Stimulated activated CD4-positive, alpha-beta T cell treated with anti-CD3 and anti-CD28 coated beads, Interleukin-1b, Interleukin-23, amount 100 ng/mL, for 1 hour (primary cell): ENCODE measurements around the gene LAMB3.
A peak's percentile ranks its signal among the peaks of the same experiment; 100 is the strongest.
"Not testable (repeated sequence)": the region's sequence is repeated elsewhere in the genome, so short reads cannot be mapped to it uniquely, and the experiment has no call there.

Experiments
- DNase-seq, 2 donors: peaks; one replicate each; pipeline ENCODE4 v3.0.0-alpha.2; 2020; ENCODE audit warnings: low read depth in 2 of 2

LAMB3 gene

GRCh38 chr1:209652121-209652735, at the start of gene LAMB3:
Gene LAMB3, minus strand, starts transcription at chr1:209652425. Its CDS starts 1,481 bp downstream, at chr1:209650944.
- no peak for DNase-seq

- DNase-seq, result not testable (repeated sequence)
Measured at GRCh38 chr1:209700686-209701085, 48.5 kb upstream of the LAMB3 start.

- DNase-seq, result no peak
Measured at GRCh38 chr1:209697126-209697525, 44.9 kb upstream of the LAMB3 start.

GRCh38 chr1:209696673-209697072, 44.4 kb upstream of the LAMB3 start:
- no peak for DNase-seq

GRCh38 chr1:209692745-209693504, 40.7 kb upstream of the LAMB3 start:
- DNase-seq, result peak; percentile 33 to 51

GRCh38 chr1:209692296-209692695, 40.1 kb upstream of the LAMB3 start:
- no peak for DNase-seq

GRCh38 chr1:209691237-209691636, 39.0 kb upstream of the LAMB3 start:
- DNase-seq, result no peak

GRCh38 chr1:209689477-209689876, 37.3 kb upstream of the LAMB3 start:
- DNase-seq, result no peak

- no peak for DNase-seq
Measured at GRCh38 chr1:209688746-209689234, 36.6 kb upstream of the LAMB3 start.

- no peak for DNase-seq
Measured at GRCh38 chr1:209686322-209686721, 34.1 kb upstream of the LAMB3 start.

GRCh38 chr1:209685821-209686220, 33.6 kb upstream of the LAMB3 start:
- no peak for DNase-seq

- DNase-seq, result no peak
Measured at GRCh38 chr1:209678981-209679539, 26.8 kb upstream of the LAMB3 start.

- no peak for DNase-seq
Measured at GRCh38 chr1:209675565-209676154, 23.4 kb upstream of the LAMB3 start.

GRCh38 chr1:209674957-209675564, 22.8 kb upstream of the LAMB3 start, which contains the start of gene G0S2:
Gene G0S2, plus strand, starts transcription at chr1:209675412. Its CDS starts 273 bp downstream, at chr1:209675685.
- no peak for DNase-seq

- no peak for DNase-seq
Measured at GRCh38 chr1:209673631-209674417, 21.6 kb upstream of the LAMB3 start.

GRCh38 chr1:209672705-209673630, 20.7 kb upstream of the LAMB3 start:
- DNase-seq, result no peak

GRCh38 chr1:209670441-209671082, 18.3 kb upstream of the LAMB3 start:
- DNase-seq, result no peak

- no peak for DNase-seq
Measured at GRCh38 chr1:209667708-209668107, 15.5 kb upstream of the LAMB3 start.

GRCh38 chr1:209667103-209667502, 14.9 kb upstream of the LAMB3 start:
- DNase-seq, result no peak
